ENCODE results near the gene ELOVL7. TPM values are rescaled to one million over a fixed set of nuclear protein-coding genes. Genes with fewer than 3 reads are reported as not detected.

ELOVL7 gene
- polyA plus RNA-seq, 1 of the 3 experiments (the other 2 are of a cell fraction): 0.07 TPM

- Histone ChIP-seq H3K9me2 (no peaks in the 10 kb centered on the region), H2AFZ (ENCODE audit: low read depth) (no peak overlapping the region), H3K9me3 (no peaks in the 10 kb centered on the region), H3F3A (replicated peaks; ENCODE audit: insufficient read depth) (no peaks in the 10 kb centered on the region), H3K36me3 (replicated peaks in 1 of 2; ENCODE audit: control insufficient read depth in 1 of 2, insufficient read depth in 2 of 2, low read length in 1 of 2) (no peaks in the 10 kb centered on the region), H3K4me1 (ENCODE audit: control insufficient read depth in 1 of 2, insufficient read depth in 2 of 2, low read depth in 1 of 2, low read length in 1 of 2) (no peaks in the 10 kb centered on the region), H3K9ac (no peak overlapping the region), H4K20me1 (ENCODE audit: insufficient read depth) (no peaks in the 10 kb centered on the region), H3K79me2 (ENCODE audit: insufficient read depth) (no peaks in the 10 kb centered on the region), H3K4me3 (ENCODE audit: low read depth in 2 of 2, low read length in 1 of 2) (no peak overlapping the region), H3K4me2 (no peak overlapping the region), H3K27ac (ENCODE audit: low read depth in 2 of 2, low read length in 1 of 2) (no peak overlapping the region), H3K27me3 (ENCODE audit: insufficient read depth) (no peaks in the 10 kb centered on the region)
- no peak for DNase-seq
- WGBS (ENCODE audit: low lambda C conversion rate): 63% methylated on average over 1 of the region's 6 CpGs
- TF ChIP-seq USF1 (IDR thresholded peaks at IDR 0.05; ENCODE audit: borderline replicate concordance, low read depth) (no peak), GATA2 (CRISPR knock-in tag; IDR thresholded peaks at IDR 0.05) (no peak), RCOR1 (IDR thresholded peaks at IDR 0.05; ENCODE audit: low read length) (no peak), POLR2AphosphoS5 (IDR thresholded peaks at IDR 0.05; ENCODE audit: low read depth, low read length) (no peak), ELF1 (IDR thresholded peaks at IDR 0.05) (no peak), FOXM1 (IDR thresholded peaks at IDR 0.05; ENCODE audit: low read depth) (no peak), MXI1 (IDR thresholded peaks at IDR 0.05; ENCODE audit: low read depth, low read length) (no peak), TEAD4 (IDR thresholded peaks at IDR 0.05; ENCODE audit: borderline replicate concordance, insufficient read depth) (no peak), MEF2A (IDR thresholded peaks at IDR 0.05; ENCODE audit: borderline replicate concordance, low read depth) (no peak), NRF1 (IDR thresholded peaks at IDR 0.05; ENCODE audit: low read depth, low read length) (no peak), ZBTB33 (IDR thresholded peaks at IDR 0.05; ENCODE audit: borderline replicate concordance, low read depth) (no peak), FOXJ3 (CRISPR knock-in tag; IDR thresholded peaks at IDR 0.05) (no peak), EZH2phosphoT487 (IDR thresholded peaks at IDR 0.05; ENCODE audit: borderline replicate concordance, low read depth) (no peak), JUND (IDR thresholded peaks at IDR 0.05) (no peak), IRF3 (IDR thresholded peaks at IDR 0.05; ENCODE audit: low read depth, low read length) (no peak)
- CTCF ChIA-PET: no interaction called here
- POLR2A ChIA-PET: no interaction called here
Measured at GRCh38 chr5:60744682-60745081, 99.4 kb downstream of the ELOVL7 start.
